ENCODE results near the gene HSPA12A.

GRCh38 chr10:116787893-116788665 lies 45.7 kb upstream of the HSPA12A start:
- no peak for TF ChIP-seq POLR2A (IDR thresholded peaks at IDR 0.05)
- TF ChIP-seq, protein P1, sequence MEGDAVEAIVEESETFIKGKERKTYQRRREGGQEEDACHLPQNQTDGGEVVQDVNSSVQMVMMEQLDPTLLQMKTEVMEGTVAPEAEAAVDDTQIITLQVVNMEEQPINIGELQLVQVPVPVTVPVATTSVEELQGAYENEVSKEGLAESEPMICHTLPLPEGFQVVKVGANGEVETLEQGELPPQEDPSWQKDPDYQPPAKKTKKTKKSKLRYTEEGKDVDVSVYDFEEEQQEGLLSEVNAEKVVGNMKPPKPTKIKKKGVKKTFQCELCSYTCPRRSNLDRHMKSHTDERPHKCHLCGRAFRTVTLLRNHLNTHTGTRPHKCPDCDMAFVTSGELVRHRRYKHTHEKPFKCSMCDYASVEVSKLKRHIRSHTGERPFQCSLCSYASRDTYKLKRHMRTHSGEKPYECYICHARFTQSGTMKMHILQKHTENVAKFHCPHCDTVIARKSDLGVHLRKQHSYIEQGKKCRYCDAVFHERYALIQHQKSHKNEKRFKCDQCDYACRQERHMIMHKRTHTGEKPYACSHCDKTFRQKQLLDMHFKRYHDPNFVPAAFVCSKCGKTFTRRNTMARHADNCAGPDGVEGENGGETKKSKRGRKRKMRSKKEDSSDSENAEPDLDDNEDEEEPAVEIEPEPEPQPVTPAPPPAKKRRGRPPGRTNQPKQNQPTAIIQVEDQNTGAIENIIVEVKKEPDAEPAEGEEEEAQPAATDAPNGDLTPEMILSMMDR (IDR thresholded peaks at IDR 0.05 in 4 of 5, conservative IDR thresholded peaks at IDR 0.05 in 1 of 5), result peak; percentile 88 to 99 (median 92)
